BJ (cell line): ENCODE measurements around the gene SLC1A5. TPM values are rescaled to one million over a fixed set of nuclear protein-coding genes. Genes with fewer than 3 reads are reported as not detected.
"Not testable (repeated sequence)": the region's sequence is repeated elsewhere in the genome, so short reads cannot be mapped to it uniquely, and the experiment has no call there.

Source experiments
- CTCF ChIA-PET: fragments of 350-600 bp; formaldehyde crosslinking; extraction: SDS; loops from one replicate; lab custom pipeline; 2021; ENCODE audit warnings: antibody characterized with exemption, inconsistent platforms; lab: Yijun Ruan, JAX
- POLR2A ChIA-PET: fragments of 300-600 bp; sonication (Branson Sonifier 250); formaldehyde crosslinking; extraction: SDS; loops from one replicate; lab custom pipeline; 2021; ENCODE audit warnings: antibody characterized with exemption; lab: Charles Lee
- DNase-seq: peaks from one replicate; pipeline ENCODE4 v3.0.0-alpha.2; 2011; ENCODE audit warnings: low read depth
- H3K27me3 ChIP-seq: 2 replicates; pipeline ENCODE4 v1.6.0; 2011; ENCODE audit warnings: low read length; ENCODE audit not compliant: control insufficient read depth, insufficient read depth
- H3K36me3 ChIP-seq: 2 replicates; pipeline ENCODE4 v1.5.1; 2011; ENCODE audit warnings: low read length; ENCODE audit not compliant: control insufficient read depth, insufficient read depth
- H3K4me3 ChIP-seq: 2 replicates; pipeline ENCODE4 v1.5.1; 2011; ENCODE audit warnings: low read depth, mild to moderate bottlenecking, control low read depth, low read length
- polyA plus RNA-seq: library from polyadenylated mRNA; depleted of rRNA; stranded (reverse); fragments of >200 nt; gene quantifications from 2 replicates; pipeline ENCODE4 v1.2.3, GENCODE V29; 2011
- TF ChIP-seq, protein P1 (sequence below): IDR thresholded peaks from 2 replicates; pipeline ENCODE4 v1.5.1; 2011; ENCODE audit warnings: low read depth, mild to moderate bottlenecking, control low read depth, inconsistent platforms, low read length, moderate library complexity; ENCODE audit not compliant: insufficient read depth

Gene SLC1A5
- polyA plus RNA-seq, 1 experiment, result 506 TPM

DNA sequence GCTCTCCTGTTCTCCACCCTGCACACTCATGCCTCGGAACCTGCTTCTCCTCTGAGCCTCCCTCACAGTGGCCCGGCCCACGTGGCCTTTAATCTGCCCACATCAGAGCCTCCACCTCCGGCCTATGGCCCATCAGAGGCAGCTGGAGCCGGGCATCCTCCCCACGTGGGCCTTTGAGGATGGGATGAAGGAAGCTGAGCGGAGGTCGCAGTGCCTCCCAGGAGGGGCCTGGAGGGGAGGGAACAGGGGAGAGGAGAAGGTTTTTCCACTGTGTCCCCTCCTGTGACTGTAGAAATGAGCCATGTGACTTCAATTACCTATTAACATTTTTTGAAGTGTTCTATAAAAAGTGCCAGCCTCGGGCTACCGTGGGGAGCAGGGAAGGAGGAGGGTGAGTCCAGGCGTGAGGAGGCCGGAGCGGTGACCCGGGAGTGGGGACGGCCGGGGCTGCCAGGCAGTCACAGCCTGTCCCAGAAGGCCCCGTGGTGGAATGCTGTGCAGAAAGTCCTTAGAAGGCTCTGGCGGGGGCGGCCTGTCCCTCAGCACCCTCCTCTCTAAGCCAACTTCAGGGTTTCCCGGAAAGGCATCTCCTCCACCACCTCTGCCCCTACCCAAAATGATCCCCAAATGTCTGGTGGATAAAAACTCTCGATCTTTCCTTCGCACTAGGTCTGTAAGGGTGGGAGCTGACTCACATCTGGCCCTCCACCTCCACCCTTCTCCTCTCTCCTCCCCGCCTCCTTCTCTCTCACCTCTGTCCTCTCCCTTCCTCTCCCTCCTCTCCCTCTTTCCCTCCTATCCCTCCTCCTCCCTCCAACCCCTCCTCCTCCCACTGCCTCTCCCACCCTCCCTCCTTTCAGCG lies 24.8 kb upstream of the SLC1A5 start:
- POLR2A ChIA-PET, result interaction anchor here (0.5 kb wide), 1 partner anchor 655 kb away, joined by 5 read pairs; no protein-coding TSS in a partner anchor
- CTCF ChIA-PET, result interaction anchor here (0.6 kb wide), 1 partner anchor 108 kb away, joined by 3 read pairs; no protein-coding TSS in a partner anchor
- TF ChIP-seq, protein P1, sequence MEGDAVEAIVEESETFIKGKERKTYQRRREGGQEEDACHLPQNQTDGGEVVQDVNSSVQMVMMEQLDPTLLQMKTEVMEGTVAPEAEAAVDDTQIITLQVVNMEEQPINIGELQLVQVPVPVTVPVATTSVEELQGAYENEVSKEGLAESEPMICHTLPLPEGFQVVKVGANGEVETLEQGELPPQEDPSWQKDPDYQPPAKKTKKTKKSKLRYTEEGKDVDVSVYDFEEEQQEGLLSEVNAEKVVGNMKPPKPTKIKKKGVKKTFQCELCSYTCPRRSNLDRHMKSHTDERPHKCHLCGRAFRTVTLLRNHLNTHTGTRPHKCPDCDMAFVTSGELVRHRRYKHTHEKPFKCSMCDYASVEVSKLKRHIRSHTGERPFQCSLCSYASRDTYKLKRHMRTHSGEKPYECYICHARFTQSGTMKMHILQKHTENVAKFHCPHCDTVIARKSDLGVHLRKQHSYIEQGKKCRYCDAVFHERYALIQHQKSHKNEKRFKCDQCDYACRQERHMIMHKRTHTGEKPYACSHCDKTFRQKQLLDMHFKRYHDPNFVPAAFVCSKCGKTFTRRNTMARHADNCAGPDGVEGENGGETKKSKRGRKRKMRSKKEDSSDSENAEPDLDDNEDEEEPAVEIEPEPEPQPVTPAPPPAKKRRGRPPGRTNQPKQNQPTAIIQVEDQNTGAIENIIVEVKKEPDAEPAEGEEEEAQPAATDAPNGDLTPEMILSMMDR, result no peak
- DNase-seq, result no peak
- Histone ChIP-seq H3K4me3 (no peak overlapping the region), H3K27me3 (no peaks in the 10 kb centered on the region), H3K36me3 (no peaks in the 10 kb centered on the region)

DNA sequence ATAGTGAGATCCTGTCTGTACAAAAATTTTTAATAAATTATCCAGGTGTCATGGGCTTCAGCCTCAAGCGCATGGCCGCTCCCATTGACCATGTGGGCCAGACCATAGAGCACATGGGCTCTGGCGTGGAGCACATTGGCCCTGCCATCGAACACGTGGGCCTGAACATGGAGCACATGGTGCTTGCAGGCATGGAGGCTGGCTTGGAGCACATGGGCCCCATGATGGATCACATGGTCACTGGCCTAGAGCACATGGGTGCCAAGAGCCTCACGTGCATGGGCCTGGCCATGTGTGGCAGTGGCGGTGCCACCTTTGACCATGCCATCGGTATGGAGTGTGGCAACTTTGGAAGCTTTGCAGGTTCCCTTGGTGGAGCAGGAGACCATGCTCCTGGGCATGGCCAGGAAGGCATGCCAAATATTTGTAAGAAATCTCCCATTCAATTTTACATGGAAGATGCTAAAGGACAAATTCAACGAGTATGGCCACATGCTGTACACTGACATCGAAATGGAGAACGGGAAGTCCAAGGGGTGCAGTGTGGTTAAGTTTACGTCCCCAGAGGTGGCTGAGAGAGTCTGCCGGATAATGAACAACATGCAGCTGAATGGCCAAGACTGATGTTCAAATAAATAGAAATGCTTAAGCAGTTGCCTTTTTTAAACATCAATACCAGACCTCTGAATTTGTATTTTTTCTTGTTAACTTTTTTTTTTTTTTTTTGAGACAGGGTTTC lies 21.3 kb upstream of the SLC1A5 start:
- H3K36me3 ChIP-seq, result no peaks in the 10 kb centered on the region
- H3K4me3 ChIP-seq, result no peak overlapping the region
- CTCF ChIA-PET, result no interaction called here
- no peak for DNase-seq
- H3K27me3 ChIP-seq, result no peaks in the 10 kb centered on the region
- POLR2A ChIA-PET, result no interaction called here
- TF ChIP-seq, protein P1, result no peak

DNA sequence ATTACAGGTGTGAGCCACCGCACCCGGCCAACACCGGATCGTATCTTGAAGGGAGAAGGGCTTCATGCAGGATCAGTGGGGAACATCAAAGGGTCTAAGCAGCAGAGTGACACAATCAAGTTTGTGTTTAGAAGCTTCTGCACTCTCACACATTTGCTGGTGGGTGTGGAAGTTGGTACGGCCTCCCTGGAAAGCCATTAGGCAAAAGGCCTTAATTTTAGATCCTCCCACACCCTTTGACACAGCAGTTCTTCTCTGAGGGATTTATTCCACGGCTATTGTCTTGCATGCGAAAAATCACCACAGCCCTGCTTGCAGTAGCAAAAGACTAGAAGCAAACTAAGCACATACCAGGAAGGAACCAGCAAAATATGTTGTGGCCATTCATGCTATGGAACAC lies 18.3 kb upstream of the SLC1A5 start:
- DNase-seq, result no peak
- TF ChIP-seq, protein P1, result no peak
- ChIA-PET POLR2A (no interaction called here), CTCF (interaction anchor here (2.5 kb wide), 1 partner anchor 23 kb away, joined by 7 read pairs; no protein-coding TSS in a partner anchor)
- no peak overlapping the region for H3K4me3 ChIP-seq
- H3K27me3 ChIP-seq, result no peaks in the 10 kb centered on the region
- H3K36me3 ChIP-seq, result no peaks in the 10 kb centered on the region

DNA sequence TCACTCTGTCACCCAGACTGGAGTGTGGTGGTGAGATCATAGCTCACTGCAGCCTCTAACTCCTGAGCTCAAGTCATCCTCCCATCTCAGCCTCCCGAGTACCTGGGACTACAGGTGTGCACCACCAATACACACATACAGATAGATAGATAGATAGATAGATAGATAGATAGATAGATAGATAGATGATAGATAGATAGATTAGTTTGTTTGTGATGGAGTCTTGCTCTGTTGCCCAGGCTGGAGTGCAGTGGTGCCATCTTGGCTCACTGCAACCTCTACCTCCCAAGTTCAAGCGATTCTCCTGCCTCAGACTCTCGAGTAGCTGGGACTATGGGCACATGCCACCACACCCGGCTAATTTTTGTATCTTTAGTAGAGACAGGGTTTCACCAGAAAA lies 16.0 kb upstream of the SLC1A5 start:
- H3K27me3 ChIP-seq, DNase-seq, POLR2A ChIA-PET, H3K36me3 ChIP-seq, H3K4me3 ChIP-seq: not testable (repeated sequence)
- CTCF ChIA-PET, result interaction anchor here (0.6 to 0.7 kb wide), 2 partner anchors 186 to 209 kb away, joined by 3 to 4 read pairs; no protein-coding TSS in a partner anchor

DNA sequence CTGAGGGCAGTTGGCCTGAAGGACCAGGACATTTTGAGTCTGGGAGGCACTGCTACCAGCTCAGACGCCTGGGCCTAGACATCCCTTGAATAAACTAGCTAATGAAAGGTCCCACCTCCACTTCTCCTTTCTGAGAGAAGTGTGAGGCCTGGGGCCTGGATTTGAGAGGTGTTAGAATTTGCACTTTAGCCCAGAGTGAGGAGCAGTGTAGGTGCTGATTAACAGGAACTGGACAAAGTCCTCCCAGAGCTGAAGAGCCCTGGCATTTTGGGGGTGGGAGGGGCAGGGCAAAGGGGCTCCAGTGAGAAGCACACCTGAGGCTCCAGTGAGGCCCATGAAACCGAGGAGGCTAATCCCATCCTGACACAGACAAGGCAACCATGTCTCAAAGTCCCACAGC lies 15.2 kb upstream of the SLC1A5 start:
- no peak for DNase-seq
- TF ChIP-seq, protein P1, result no peak
- H3K4me3 ChIP-seq, result no peak overlapping the region
- H3K36me3 ChIP-seq, result no peaks in the 10 kb centered on the region
- ChIA-PET POLR2A (no interaction called here), CTCF (no interaction called here)
- H3K27me3 ChIP-seq, result no peaks in the 10 kb centered on the region
